Measurements from ENCODE around the gene FST. TPM values are rescaled to one million over a fixed set of nuclear protein-coding genes. Genes with fewer than 3 reads are reported as not detected.

Gene FST
- total and polyA plus RNA-seq, 2 of the 13 experiments (the other 11 are each of a cell fraction or from before 2014, with no cell fraction given) = 38.6 to 136 TPM

- TF ChIP-seq ZNF609 (CRISPR knock-in tag; IDR thresholded peaks at IDR 0.05; ENCODE audit: borderline replicate concordance) = no peak; the same call in 1 of the 2 replicates
- no peak for TF ChIP-seq ATF2 (CRISPR knock-in tag; IDR thresholded peaks at IDR 0.05)
- TF ChIP-seq BHLHE40 (IDR thresholded peaks at IDR 0.05; ENCODE audit: low read length) = no peak
- peak; percentile 6 to 12; a peak in 2 of 4 replicates for TF ChIP-seq HMGXB4 (CRISPR knock-in tag; IDR thresholded peaks at IDR 0.05; ENCODE audit: borderline replicate concordance in 1 of 2, low read depth in 1 of 2)
- no peak for TF ChIP-seq KDM2A (CRISPR knock-in tag; IDR thresholded peaks at IDR 0.05; ENCODE audit: borderline replicate concordance, low read depth)
- TF ChIP-seq KMT2A (CRISPR knock-in tag; IDR thresholded peaks at IDR 0.05) = 0 out of 2 replicates have a peak, but pooled peaks have one; percentile 18
- TF ChIP-seq ZNF557 (CRISPR knock-in tag; IDR thresholded peaks at IDR 0.05) = no peak
Observed at GRCh38 chr5:53480416-53481158, at the start of gene FST (continued).

Measured in HepG2 (cell line).